Right atrium auricular region (tissue), 2 donors: Measurements from ENCODE around the gene VPS26C. TPM values are rescaled to one million over a fixed set of nuclear protein-coding genes. Genes with fewer than 3 reads are reported as not detected.

Experiments used
- DNase-seq: peaks from one replicate; pipeline ENCODE4 v3.0.0-alpha.2; 2019; ENCODE audit warnings: low spot score
- H3K27ac ChIP-seq, 2 donors: fragments of 200-600 bp; sonication (generic); 1 replicate in 1 of 2; 2 replicates in 1 of 2; pipeline ENCODE4 v1.5.1; 2016 to 2019
- H3K27me3 ChIP-seq, 2 donors: fragments of 200-600 bp; sonication (generic); one replicate each; pipeline versions ENCODE4 v1.5.1 to v1.6.0; 2017 to 2019
- H3K36me3 ChIP-seq: fragments of 200-600 bp; sonication (generic); one replicate; pipeline ENCODE4 v1.5.1; 2016
- H3K4me1 ChIP-seq, 2 donors: fragments of 200-600 bp; sonication (generic); one replicate each; pipeline versions ENCODE4 v1.5.1 to v1.6.0; 2017 to 2019
- H3K4me3 ChIP-seq, 2 donors: fragments of 200-600 bp; sonication (generic); 1 replicate in 1 of 2; 2 replicates in 1 of 2; pipeline ENCODE4 v1.5.1; 2017 to 2019; ENCODE audit warnings: mild to moderate bottlenecking in 1 of 2, moderate library complexity in 1 of 2
- H3K9me3 ChIP-seq, 2 donors: fragments of 200-600 bp; sonication (generic); one replicate each; pipeline ENCODE4 v1.5.1; 2019
- total RNA-seq, 2 donors: library from RNA; depleted of rRNA; stranded (reverse); fragments of >200 nt; gene quantifications; one replicate each; pipeline ENCODE4 v1.1.0, GENCODE V29; 2016
- TF ChIP-seq, protein P1 (sequence below), 2 donors: fragments of 200-600 bp; sonication (generic); IDR thresholded peaks; one replicate each; pipeline ENCODE4 v1.5.1; 2019; ENCODE audit warnings: antibody characterized with exemption in 2 of 2

VPS26C gene
- total RNA-seq, 2 donors from 2014 or later, result 45.2 to 53.8 TPM

DNA sequence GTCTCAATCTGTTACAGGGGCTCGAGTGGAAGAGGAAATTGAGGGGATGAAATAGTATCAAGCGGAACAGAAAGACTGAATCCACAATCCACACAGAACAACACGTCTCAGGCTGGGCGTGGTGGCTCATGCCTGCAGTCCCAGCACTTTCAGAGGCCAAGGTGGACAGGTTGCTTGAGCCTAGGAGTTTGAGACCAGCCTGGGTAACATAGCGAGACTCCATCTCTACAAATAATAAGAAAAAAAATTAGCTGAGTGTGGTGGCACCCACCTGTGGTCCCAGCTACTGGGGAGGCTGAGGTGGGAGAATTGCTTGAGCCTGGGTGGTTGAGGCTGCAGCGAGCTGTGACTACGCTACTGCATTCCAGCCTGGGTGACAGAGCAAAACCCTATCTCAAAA lies 25.7 kb downstream of the VPS26C start:
- TF ChIP-seq, protein P1, sequence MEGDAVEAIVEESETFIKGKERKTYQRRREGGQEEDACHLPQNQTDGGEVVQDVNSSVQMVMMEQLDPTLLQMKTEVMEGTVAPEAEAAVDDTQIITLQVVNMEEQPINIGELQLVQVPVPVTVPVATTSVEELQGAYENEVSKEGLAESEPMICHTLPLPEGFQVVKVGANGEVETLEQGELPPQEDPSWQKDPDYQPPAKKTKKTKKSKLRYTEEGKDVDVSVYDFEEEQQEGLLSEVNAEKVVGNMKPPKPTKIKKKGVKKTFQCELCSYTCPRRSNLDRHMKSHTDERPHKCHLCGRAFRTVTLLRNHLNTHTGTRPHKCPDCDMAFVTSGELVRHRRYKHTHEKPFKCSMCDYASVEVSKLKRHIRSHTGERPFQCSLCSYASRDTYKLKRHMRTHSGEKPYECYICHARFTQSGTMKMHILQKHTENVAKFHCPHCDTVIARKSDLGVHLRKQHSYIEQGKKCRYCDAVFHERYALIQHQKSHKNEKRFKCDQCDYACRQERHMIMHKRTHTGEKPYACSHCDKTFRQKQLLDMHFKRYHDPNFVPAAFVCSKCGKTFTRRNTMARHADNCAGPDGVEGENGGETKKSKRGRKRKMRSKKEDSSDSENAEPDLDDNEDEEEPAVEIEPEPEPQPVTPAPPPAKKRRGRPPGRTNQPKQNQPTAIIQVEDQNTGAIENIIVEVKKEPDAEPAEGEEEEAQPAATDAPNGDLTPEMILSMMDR (IDR thresholded peaks at IDR 0.05), result no peak
- peaks cover 40% of the 10 kb centered on the region for H3K36me3 ChIP-seq
- no peak for DNase-seq
- H3K27me3 ChIP-seq, result no peaks in the 10 kb centered on the region
- no peak overlapping the region for H3K4me3 ChIP-seq
- H3K4me1 ChIP-seq, result peaks cover 0 to 9% of the 10 kb centered on the region in 2 donors
- H3K27ac ChIP-seq, result no peak overlapping the region
- no peaks in the 10 kb centered on the region for H3K9me3 ChIP-seq

DNA sequence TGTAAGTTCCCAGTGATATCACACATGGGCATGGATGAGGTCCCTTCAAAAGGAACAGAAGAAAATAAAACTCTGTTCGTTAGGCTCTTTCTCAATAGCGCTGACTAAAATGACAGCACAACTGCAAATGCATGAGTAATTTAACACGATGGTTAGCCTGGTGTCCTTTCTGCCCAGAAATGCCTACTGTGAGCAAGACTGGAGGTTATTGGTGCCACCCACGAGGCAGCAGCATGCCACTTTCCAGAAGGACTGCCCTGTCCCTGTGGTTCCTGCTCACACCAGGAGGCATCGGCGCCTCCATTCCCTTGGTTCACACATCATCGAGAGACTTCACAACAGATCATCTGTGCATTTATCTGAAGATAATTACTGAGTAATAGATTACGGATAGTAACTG lies 26.2 kb downstream of the VPS26C start:
- no peaks in the 10 kb centered on the region for H3K27me3 ChIP-seq
- DNase-seq, result no peak
- H3K4me3 ChIP-seq, result no peak overlapping the region
- peaks cover 0 to 9% of the 10 kb centered on the region in 2 donors for H3K4me1 ChIP-seq
- no peaks in the 10 kb centered on the region for H3K9me3 ChIP-seq
- TF ChIP-seq, protein P1 (IDR thresholded peaks at IDR 0.05), result no peak
- H3K36me3 ChIP-seq, result peaks cover 44% of the 10 kb centered on the region
- no peak overlapping the region for H3K27ac ChIP-seq

DNA sequence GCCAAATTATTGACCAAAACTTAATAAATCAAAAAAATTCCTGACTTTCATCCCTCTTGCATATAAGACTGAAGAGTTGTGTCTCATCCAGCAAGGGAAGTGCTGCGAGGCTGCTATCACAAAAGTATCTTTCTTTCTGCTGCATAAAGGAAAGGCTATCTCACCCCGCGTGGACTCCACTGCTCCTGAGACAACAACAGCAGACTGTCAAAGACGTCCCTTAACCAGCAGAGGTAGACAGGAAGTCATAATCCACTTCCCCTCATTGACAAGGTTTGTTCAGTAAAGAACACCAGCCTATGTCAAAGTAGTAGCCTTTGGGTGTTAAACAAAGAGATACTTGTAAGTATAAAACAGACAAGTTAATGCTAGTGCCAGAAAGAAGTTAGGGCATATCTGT lies 29.4 kb downstream of the VPS26C start:
- no peaks in the 10 kb centered on the region for H3K9me3 ChIP-seq
- TF ChIP-seq, protein P1 (IDR thresholded peaks at IDR 0.05), result no peak
- no peak for DNase-seq
- no peaks in the 10 kb centered on the region for H3K27me3 ChIP-seq
- no peak overlapping the region for H3K27ac ChIP-seq
- H3K36me3 ChIP-seq, result peaks cover 55% of the 10 kb centered on the region
- no peak overlapping the region for H3K4me3 ChIP-seq
- no peaks in the 10 kb centered on the region for H3K4me1 ChIP-seq

DNA sequence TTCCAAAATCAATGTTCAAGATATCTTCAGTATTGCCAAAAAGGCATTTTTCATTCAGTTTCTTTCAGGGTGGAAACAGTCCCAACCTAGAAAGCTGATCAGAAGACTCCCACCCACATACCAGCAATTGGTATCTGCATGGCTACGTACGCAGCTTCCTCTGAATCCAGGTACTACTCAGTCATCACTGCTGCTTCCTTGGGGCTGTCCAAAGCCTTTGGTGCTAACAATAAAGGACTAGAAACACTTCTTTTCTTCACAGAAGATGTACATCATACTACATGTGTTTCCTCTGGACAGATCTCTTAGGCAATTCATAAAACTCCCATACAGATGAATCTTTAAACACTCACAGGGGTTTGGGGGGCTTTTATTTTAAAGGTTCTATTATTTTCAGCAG lies 29.8 kb downstream of the VPS26C start:
- Histone ChIP-seq H3K4me1 (no peaks in the 10 kb centered on the region), H3K27ac (no peak overlapping the region), H3K9me3 (no peaks in the 10 kb centered on the region), H3K27me3 (no peaks in the 10 kb centered on the region), H3K4me3 (no peak overlapping the region), H3K36me3 (peaks cover 59% of the 10 kb centered on the region)
- TF ChIP-seq, protein P1 (IDR thresholded peaks at IDR 0.05), result no peak
- DNase-seq, result no peak

DNA sequence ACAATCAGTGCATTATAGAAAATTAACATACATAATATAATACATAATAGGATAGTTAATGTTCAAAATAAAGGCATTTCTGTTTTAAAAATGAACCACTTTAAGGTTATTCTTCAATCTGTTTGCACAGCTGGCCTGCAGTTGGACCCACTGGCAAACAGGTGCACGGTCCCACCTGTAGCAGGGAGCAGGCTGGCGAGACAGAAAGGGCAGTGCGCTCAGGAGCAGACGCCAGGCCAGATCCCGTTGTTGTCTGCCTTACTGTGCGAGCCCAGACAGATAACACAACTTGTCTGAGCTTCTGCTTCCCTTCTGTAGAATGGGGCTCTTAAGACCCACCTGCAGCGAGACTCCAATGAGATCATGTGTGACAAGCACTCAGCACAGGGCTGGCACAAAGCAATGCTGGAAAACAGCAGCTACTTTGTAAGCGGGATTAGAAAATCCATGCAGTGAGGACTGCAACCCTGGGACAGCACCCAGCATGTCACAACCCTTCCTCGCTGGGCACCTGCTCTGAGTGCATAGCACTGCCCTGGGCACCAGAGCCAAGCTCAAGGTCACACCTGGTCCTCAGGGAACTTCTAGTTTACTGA lies 33.5 kb downstream of the VPS26C start:
- TF ChIP-seq, protein P1 (IDR thresholded peaks at IDR 0.05), result no peak

More for the DNA sequence above, 33.5 kb downstream of the VPS26C start:
- Histone ChIP-seq H3K9me3 (no peaks in the 10 kb centered on the region), H3K27me3 (no peaks in the 10 kb centered on the region), H3K36me3 (peaks cover 68% of the 10 kb centered on the region), H3K27ac (no peak overlapping the region), H3K4me1 (no peaks in the 10 kb centered on the region), H3K4me3 (no peak overlapping the region)
- no peak for DNase-seq
